ENCODE results near the gene THAP2.
A peak's percentile ranks its signal among the peaks of the same experiment; 100 is the strongest.

THAP2 gene

GRCh38 chr12:71663561-71664410 is at the start of gene THAP2, which contains the start of gene ZFC3H1:
Gene THAP2 (plus strand): TSS chr12:71664301. CDS start chr12:71664510, 209 bp downstream.
Gene ZFC3H1 (minus strand): TSS chr12:71663848. CDS start chr12:71663610, 238 bp downstream.
- DNase-seq, result peak; percentile 97

GRCh38 chr12:71621938-71622337 is 42.2 kb upstream of the THAP2 start:
- no peak for DNase-seq

- no peak for DNase-seq
Observed at GRCh38 chr12:71625476-71625875, 38.6 kb upstream of the THAP2 start.

GRCh38 chr12:71626098-71626497 is 38.0 kb upstream of the THAP2 start:
- DNase-seq, result no peak

GRCh38 chr12:71626768-71627167 is 37.3 kb upstream of the THAP2 start:
- DNase-seq, result no peak

GRCh38 chr12:71627438-71628002 is 36.6 kb upstream of the THAP2 start:
- DNase-seq, result no peak

GRCh38 chr12:71636704-71637115 is 27.4 kb upstream of the THAP2 start:
- no peak for DNase-seq

GRCh38 chr12:71638499-71638898 is 25.6 kb upstream of the THAP2 start:
- no peak for DNase-seq

GRCh38 chr12:71639341-71639760 is 24.8 kb upstream of the THAP2 start:
- no peak for DNase-seq

GRCh38 chr12:71640316-71640715 is 23.8 kb upstream of the THAP2 start:
- DNase-seq, result no peak

- no peak for DNase-seq
Observed at GRCh38 chr12:71641390-71641789, 22.7 kb upstream of the THAP2 start.

- no peak for DNase-seq
Observed at GRCh38 chr12:71642264-71642663, 21.8 kb upstream of the THAP2 start.

GRCh38 chr12:71645268-71645667 is 18.8 kb upstream of the THAP2 start:
- DNase-seq, result no peak

- no peak for DNase-seq
Observed at GRCh38 chr12:71646512-71646911, 17.6 kb upstream of the THAP2 start.

- DNase-seq, result no peak
Observed at GRCh38 chr12:71648537-71648936, 15.6 kb upstream of the THAP2 start.

GRCh38 chr12:71649401-71649800 is 14.7 kb upstream of the THAP2 start:
- no peak for DNase-seq

- no peak for DNase-seq
Observed at GRCh38 chr12:71652656-71653055, 11.4 kb upstream of the THAP2 start.

GRCh38 chr12:71653137-71653536 is 11.0 kb upstream of the THAP2 start:
- no peak for DNase-seq

GRCh38 chr12:71654200-71654599 is 9.9 kb upstream of the THAP2 start:
- DNase-seq, result no peak

GRCh38 chr12:71655495-71655894 is 8.6 kb upstream of the THAP2 start:
- DNase-seq, result no peak

- no peak for DNase-seq
Observed at GRCh38 chr12:71655907-71656306, 8.2 kb upstream of the THAP2 start.

GRCh38 chr12:71656740-71657139 is 7.4 kb upstream of the THAP2 start:
- no peak for DNase-seq

GRCh38 chr12:71661977-71662530 is 2.0 kb upstream of the THAP2 start:
- DNase-seq, result no peak

Data from right hindlimb (tissue), 1 donor.